K562 (cell line): ENCODE measurements around the gene SIRT7. TPM values are rescaled to one million over a fixed set of nuclear protein-coding genes. Genes with fewer than 3 reads are reported as not detected.

ENCODE experiments used
- ATAC-seq: fragments of 200-7000 bp; cut with Tn5 transposase; 3 replicates; pipeline ENCODE4 v1.9.1; 2020; ENCODE audit warnings: moderate library complexity
- BruUV-seq: library from RNA; stranded (reverse); fragments of 400-500 nt; replicated peaks from 2 replicates; lab custom pipeline; 2021; lab: Mats Ljungman, UMichigan
- CTCF ChIA-PET: fragments of 300-600 bp; formaldehyde crosslinking; extraction: SDS; loops from one replicate; lab custom pipeline; 2021; ENCODE audit warnings: low intra/inter-chr PET ratio; lab: Yijun Ruan, JAX
- POLR2A ChIA-PET: fragments of 300-600, 350-650 bp; sonication (Branson Sonifier 250); formaldehyde crosslinking; extraction: SDS; loops from one replicate; lab custom pipeline; 2021; ENCODE audit warnings: antibody characterized with exemption, inconsistent platforms; lab: Yijun Ruan, JAX
- DNase-seq, 4 experiments: peaks; one replicate each; pipeline versions ENCODE4 v3.0.0 to v3.0.0-alpha.2; 2011 to 2018; ENCODE audit warnings: low spot score in 3 of 4, mixed read lengths in 3 of 4; ENCODE audit errors: extremely low read depth in 1 of 4
- FAIRE-seq: peaks from 2 replicates; lab custom pipeline; 2011; peaks lifted over from hg19 to GRCh38; lab: Jason Lieb, UNC
- H2AFZ ChIP-seq: 2 replicates; pipeline ENCODE4 v1.6.0; 2011; ENCODE audit warnings: low read depth, low read length, control low read depth, inconsistent platforms
- H3K27ac ChIP-seq: fragments of 200-600 bp; 3 replicates; pipeline ENCODE4 v1.8.0; 2011; ENCODE audit warnings: low read depth, mild to moderate bottlenecking, control low read depth, inconsistent platforms, low read length, moderate library complexity, mixed read lengths; ENCODE audit errors: extremely low read depth
- H3K27me3 ChIP-seq, 2 experiments: fragments of 300-600 bp in 1 of 2; 2 replicates in 1 of 2; 3 replicates in 1 of 2; pipeline versions ENCODE4 v1.6.0 to v1.8.0; 2011; ENCODE audit warnings: inconsistent platforms in 2 of 2, low read length in 2 of 2, mild to moderate bottlenecking in 1 of 2, mixed read lengths in 1 of 2, moderate library complexity in 1 of 2; ENCODE audit not compliant: control insufficient read depth in 2 of 2, insufficient read depth in 2 of 2
- H3K36me3 ChIP-seq: fragments of 300-600 bp; 3 replicates; pipeline ENCODE4 v1.8.0; 2011; ENCODE audit warnings: mild to moderate bottlenecking, low read length, inconsistent platforms; ENCODE audit not compliant: control insufficient read depth, insufficient read depth
- H3K4me1 ChIP-seq, 2 experiments: fragments of 200-600 bp in 1 of 2; replicated peaks in 1 of 2; 2 replicates in 1 of 2; 3 replicates in 1 of 2; pipeline versions ENCODE4 v1.5.1 to v1.8.0; 2011; ENCODE audit warnings: inconsistent platforms in 2 of 2, low read length in 2 of 2, mild to moderate bottlenecking in 1 of 2, mixed read lengths in 1 of 2, moderate library complexity in 1 of 2; ENCODE audit not compliant: control insufficient read depth in 2 of 2, insufficient read depth in 2 of 2
- H3K4me2 ChIP-seq: 2 replicates; pipeline ENCODE4 v1.6.1; 2011; ENCODE audit warnings: low read length, control low read depth, inconsistent platforms, mixed read lengths; ENCODE audit not compliant: insufficient read depth
- H3K4me3 ChIP-seq: fragments of 200-600 bp; sonication (generic), shearing (Covaris generic); 2 replicates; pipeline ENCODE4 v1.5.1; 2016; ENCODE audit warnings: control low read depth, inconsistent platforms
- H3K79me2 ChIP-seq: fragments of 200-600 bp; 3 replicates; pipeline ENCODE4 v1.8.0; 2011; ENCODE audit warnings: low read length, inconsistent platforms; ENCODE audit not compliant: control insufficient read depth, insufficient read depth
- H3K9ac ChIP-seq, 2 experiments: 2 replicates each; pipeline versions ENCODE4 v1.6.0 to v1.6.1; 2011; ENCODE audit warnings: low read depth in 2 of 2, low read length in 2 of 2, control low read depth in 1 of 2, inconsistent platforms in 1 of 2, mild to moderate bottlenecking in 1 of 2, mixed read lengths in 1 of 2; ENCODE audit not compliant: insufficient read depth in 1 of 2
- H3K9me1 ChIP-seq: one replicate; pipeline ENCODE4 v1.6.0; 2011; ENCODE audit warnings: inconsistent platforms, mild to moderate bottlenecking, low read length, moderate library complexity; ENCODE audit not compliant: control insufficient read depth, insufficient read depth
- H3K9me3 ChIP-seq: replicated peaks from 2 replicates; pipeline ENCODE4 v1.5.1; 2011; ENCODE audit warnings: low read depth, low read length, inconsistent platforms; ENCODE audit not compliant: control insufficient read depth, insufficient read depth
- H4K20me1 ChIP-seq: replicated peaks from 2 replicates; pipeline ENCODE4 v1.6.1; 2011; ENCODE audit warnings: low read length, inconsistent platforms, mixed read lengths; ENCODE audit not compliant: control insufficient read depth, insufficient read depth
- ARHGAP35 ChIP-seq: fragments of 450-650 bp; IDR thresholded peaks from 2 replicates; pipeline ENCODE4 v1.6.1; 2018; ENCODE audit not compliant: partially characterized antibody
- E2F4 ChIP-seq: sonication (generic); formaldehyde crosslinking; IDR thresholded peaks from 2 replicates; pipeline ENCODE4 v1.8.0; 2022; ENCODE audit warnings: mild to moderate bottlenecking, low read depth, missing genetic modification reagents
- GTF2A2 ChIP-seq: IDR thresholded peaks from 2 replicates; pipeline ENCODE4 v1.6.1; 2016; ENCODE audit warnings: mild to moderate bottlenecking, missing genetic modification characterization, missing compliant biosample characterization
- KDM1A ChIP-seq, 2 experiments: fragments of 450-650 bp; IDR thresholded peaks; 2 replicates each; pipeline ENCODE4 v1.6.1; 2016; ENCODE audit warnings: mild to moderate bottlenecking in 2 of 2
- MTA2 ChIP-seq: fragments of 450-650 bp; IDR thresholded peaks from 2 replicates; pipeline ENCODE4 v1.6.1; 2016; ENCODE audit warnings: low read depth
- TARDBP ChIP-seq: fragments of 450-650 bp; IDR thresholded peaks from 2 replicates; pipeline ENCODE4 v1.6.1; 2016
- ZNF395 ChIP-seq: fragments of 200-800 bp; sonication (Bioruptor generic); IDR thresholded peaks from 2 replicates; pipeline ENCODE4 v1.6.1; 2017; ENCODE audit warnings: missing genetic modification characterization, missing compliant biosample characterization
- ZNF445 ChIP-seq: fragments of 250-450 bp; sonication (Bioruptor Pico); IDR thresholded peaks from 2 replicates; pipeline ENCODE4 v1.4.0; 2020; ENCODE audit warnings: low read depth, mild to moderate bottlenecking, moderate library complexity
- ZNF695 ChIP-seq: fragments of 450-650 bp; formaldehyde crosslinking; IDR thresholded peaks from 2 replicates; pipeline ENCODE4 v1.4.0; 2020; ENCODE audit warnings: mild to moderate bottlenecking, moderate library complexity
- ZNF77 ChIP-seq: fragments of 250-450 bp; sonication (Bioruptor Pico); IDR thresholded peaks from 2 replicates; pipeline ENCODE4 v1.5.0; 2020
- WGBS: fragments of 100-300 bp; shearing (Covaris generic); methylation state at CpG from one replicate; pipeline ENCODE4 v1.1.6; 2016; ENCODE audit warnings: low coverage, mixed read lengths; ENCODE audit not compliant: insufficient coverage; ENCODE audit errors: missing lambda C conversion rate; 5-methylcytosine and 5-hydroxymethylcytosine counted together
- in situ Hi-C: fragments of 300-500 bp; cut with MboI; formaldehyde crosslinking; loops from 4 replicates; pipeline ENCODE4 v1.15.0; 2018; ENCODE audit warnings: inconsistent platforms, mixed read lengths
- intact Hi-C: fragments of 100-400 bp; cut with micrococcal nuclease; formaldehyde crosslinking; loops from 2 replicates; pipeline ENCODE4 v1.14.2; 2022
- polyA plus RNA-seq, 8 experiments: library from polyadenylated mRNA; depleted of rRNA in 4 of 8; stranded (reverse) in 5 of 8; unstranded in 3 of 8; fragments of >200 nt; fragmentation: Nextera tagmentation in 2 of 8; fragmentation: Illumina TruSeq in 1 of 8; extraction: Ambion mirVana in 2 of 8; extraction: Trizol in 1 of 8; gene quantifications; 2 replicates each; pipeline versions ENCODE4 v1.2.1 to v1.2.3, GENCODE V29; 2011 to 2014; ENCODE audit warnings: inconsistent platforms in 1 of 8, missing spikeins in 1 of 8
- total RNA-seq, 7 experiments: library from RNA; depleted of rRNA in 6 of 7; stranded (reverse); fragments of >200 nt in 6 of 7; fragmentation: Illumina TruSeq in 2 of 7; extraction: Trizol in 2 of 7; gene quantifications; 2 replicates each; pipeline versions ENCODE4 v1.2.1 to v1.2.3, GENCODE V29; 2011 to 2021; ENCODE audit warnings: low replicate concordance in 1 of 7
- TF ChIP-seq, protein P1 (sequence below), 2 experiments: IDR thresholded peaks; 2 replicates each; pipeline ENCODE4 v1.6.1; 2012; ENCODE audit warnings: improper control_type of control experiment in 2 of 2, low read depth in 2 of 2, low read length in 2 of 2, borderline replicate concordance in 1 of 2
- TF ChIP-seq, protein P2 (sequence below): sonication (generic); formaldehyde crosslinking; IDR thresholded peaks from 2 replicates; pipeline ENCODE4 v1.8.0; 2022; ENCODE audit warnings: mild to moderate bottlenecking, missing genetic modification reagents, borderline replicate concordance
- TF ChIP-seq, protein P3 (sequence below): sonication (generic); formaldehyde crosslinking; IDR thresholded peaks from 2 replicates; pipeline ENCODE4 v1.8.0; 2022; ENCODE audit warnings: missing genetic modification reagents, mild to moderate bottlenecking, moderate library complexity, borderline replicate concordance

Gene SIRT7
- total and polyA plus RNA-seq, 9 of the 15 experiments (the other 6 are each of a cell fraction or from before 2014, with no cell fraction given): 1.6 to 54.8 (median 20.3) TPM

DNA sequence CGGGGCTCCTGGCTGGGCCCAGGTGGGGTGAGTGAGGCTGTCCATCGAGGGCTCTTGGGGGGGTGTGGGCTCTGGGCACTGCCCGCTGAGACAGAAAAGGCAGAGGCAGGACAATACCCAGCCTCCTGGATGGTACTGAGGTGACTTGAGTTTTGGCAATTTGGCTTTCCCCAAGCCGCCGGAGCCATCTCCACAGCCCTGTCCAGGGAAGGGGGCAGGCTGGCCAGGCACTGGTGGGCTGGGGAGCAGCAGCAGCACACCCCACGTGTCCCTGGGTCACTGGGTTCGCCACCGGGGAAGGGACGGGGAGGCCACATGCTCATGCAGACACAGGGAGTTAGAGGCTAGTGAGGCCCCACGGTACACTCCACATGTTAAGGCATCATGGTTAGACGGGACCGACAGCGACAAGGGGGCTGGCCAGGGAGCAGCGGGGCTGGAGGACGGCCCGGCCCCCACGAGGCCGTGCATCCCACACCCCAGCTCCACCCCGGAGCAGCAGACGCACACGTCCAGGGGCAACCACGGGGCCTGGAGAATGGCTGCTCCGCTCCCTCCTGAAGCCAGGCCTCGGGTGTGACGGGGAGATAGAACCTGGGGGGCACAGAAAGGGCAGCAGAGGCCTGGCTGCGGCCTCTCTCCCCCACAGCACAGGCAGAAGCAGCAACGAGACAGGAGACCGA, 49.8 kb downstream of the SIRT7 start:
- Histone ChIP-seq H3K27ac (peak overlapping the region; percentile 93), H3K36me3 (peaks cover 57% of the 10 kb centered on the region), H2AFZ (no peak overlapping the region), H3K9me3 (no peaks in the 10 kb centered on the region), H4K20me1 (peaks cover 41% of the 10 kb centered on the region), H3K4me2 (peak overlapping the region; percentile 21; the same call in 1 of the 2 replicates), H3K27me3 (no peaks in the 10 kb centered on the region), H3K4me3 (no peak overlapping the region), H3K9me1 (no peaks in the 10 kb centered on the region), H3K79me2 (peaks cover 66% of the 10 kb centered on the region), H3K9ac (peak overlapping the region; percentile 44 to 91; a peak in 3 of 4 replicates), H3K4me1 (peaks cover 36 to 86% of the 10 kb centered on the region in 2 experiments)
- BruUV-seq: no TSS peak
- WGBS: 25% methylated on average over 21 of the region's 28 CpGs
- peak; percentile 15 for ATAC-seq
- CTCF ChIA-PET: no interaction called here
- in situ Hi-C loops (no loop called here), intact Hi-C loops (no loop called here)
- POLR2A ChIA-PET: interaction anchor here (0.7 to 1.5 kb wide), 8 partner anchors 12 to 137 kb away, joined by 3 to 8 read pairs (median 3); no protein-coding TSS in a partner anchor
- peak; percentile 77 for FAIRE-seq
- peak in 2 of 4 experiments; percentile 26 to 32 for DNase-seq
- TF ChIP-seq, protein P1, sequence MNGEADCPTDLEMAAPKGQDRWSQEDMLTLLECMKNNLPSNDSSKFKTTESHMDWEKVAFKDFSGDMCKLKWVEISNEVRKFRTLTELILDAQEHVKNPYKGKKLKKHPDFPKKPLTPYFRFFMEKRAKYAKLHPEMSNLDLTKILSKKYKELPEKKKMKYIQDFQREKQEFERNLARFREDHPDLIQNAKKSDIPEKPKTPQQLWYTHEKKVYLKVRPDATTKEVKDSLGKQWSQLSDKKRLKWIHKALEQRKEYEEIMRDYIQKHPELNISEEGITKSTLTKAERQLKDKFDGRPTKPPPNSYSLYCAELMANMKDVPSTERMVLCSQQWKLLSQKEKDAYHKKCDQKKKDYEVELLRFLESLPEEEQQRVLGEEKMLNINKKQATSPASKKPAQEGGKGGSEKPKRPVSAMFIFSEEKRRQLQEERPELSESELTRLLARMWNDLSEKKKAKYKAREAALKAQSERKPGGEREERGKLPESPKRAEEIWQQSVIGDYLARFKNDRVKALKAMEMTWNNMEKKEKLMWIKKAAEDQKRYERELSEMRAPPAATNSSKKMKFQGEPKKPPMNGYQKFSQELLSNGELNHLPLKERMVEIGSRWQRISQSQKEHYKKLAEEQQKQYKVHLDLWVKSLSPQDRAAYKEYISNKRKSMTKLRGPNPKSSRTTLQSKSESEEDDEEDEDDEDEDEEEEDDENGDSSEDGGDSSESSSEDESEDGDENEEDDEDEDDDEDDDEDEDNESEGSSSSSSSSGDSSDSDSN (IDR thresholded peaks at IDR 0.05; ENCODE audit: borderline replicate concordance in 1 of 2, low read depth in 2 of 2, low read length in 2 of 2): peak in 1 of 2 experiments; percentile 73; a peak in 1 of 4 replicates
- TF ChIP-seq ZNF395 (CRISPR knock-in tag) (peak; percentile 59; the same call in 1 of the 2 replicates), GTF2A2 (tag) (no peak), TARDBP (no peak), ZNF695 (CRISPR knock-in tag) (no peak; the same call in 1 of the 2 replicates), ARHGAP35 (no peak), MTA2 (no peak), ZNF445 (CRISPR knock-in tag) (no peak), E2F4 (0 out of 2 replicates have a peak, but pooled peaks have one; percentile 19), ZNF77 (CRISPR knock-in tag) (peak; percentile 81), KDM1A (IDR thresholded peaks at IDR 0.05) (peak in 1 of 2 experiments; percentile 74; a peak in 1 of 4 replicates)
- TF ChIP-seq, protein P2, sequence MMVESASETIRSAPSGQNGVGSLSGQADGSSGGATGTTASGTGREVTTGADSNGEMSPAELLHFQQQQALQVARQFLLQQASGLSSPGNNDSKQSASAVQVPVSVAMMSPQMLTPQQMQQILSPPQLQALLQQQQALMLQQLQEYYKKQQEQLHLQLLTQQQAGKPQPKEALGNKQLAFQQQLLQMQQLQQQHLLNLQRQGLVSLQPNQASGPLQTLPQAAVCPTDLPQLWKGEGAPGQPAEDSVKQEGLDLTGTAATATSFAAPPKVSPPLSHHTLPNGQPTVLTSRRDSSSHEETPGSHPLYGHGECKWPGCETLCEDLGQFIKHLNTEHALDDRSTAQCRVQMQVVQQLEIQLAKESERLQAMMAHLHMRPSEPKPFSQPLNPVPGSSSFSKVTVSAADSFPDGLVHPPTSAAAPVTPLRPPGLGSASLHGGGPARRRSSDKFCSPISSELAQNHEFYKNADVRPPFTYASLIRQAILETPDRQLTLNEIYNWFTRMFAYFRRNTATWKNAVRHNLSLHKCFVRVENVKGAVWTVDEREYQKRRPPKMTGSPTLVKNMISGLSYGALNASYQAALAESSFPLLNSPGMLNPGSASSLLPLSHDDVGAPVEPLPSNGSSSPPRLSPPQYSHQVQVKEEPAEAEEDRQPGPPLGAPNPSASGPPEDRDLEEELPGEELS (CRISPR knock-in tag): no peak
- TF ChIP-seq, protein P3, sequence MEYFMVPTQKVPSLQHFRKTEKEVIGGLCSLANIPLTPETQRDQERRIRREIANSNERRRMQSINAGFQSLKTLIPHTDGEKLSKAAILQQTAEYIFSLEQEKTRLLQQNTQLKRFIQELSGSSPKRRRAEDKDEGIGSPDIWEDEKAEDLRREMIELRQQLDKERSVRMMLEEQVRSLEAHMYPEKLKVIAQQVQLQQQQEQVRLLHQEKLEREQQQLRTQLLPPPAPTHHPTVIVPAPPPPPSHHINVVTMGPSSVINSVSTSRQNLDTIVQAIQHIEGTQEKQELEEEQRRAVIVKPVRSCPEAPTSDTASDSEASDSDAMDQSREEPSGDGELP (CRISPR knock-in tag): peak; percentile 23; the same call in 1 of the 2 replicates
